Kasumi-1 (cell line): ENCODE results near the gene NAA80.
"Not testable (repeated sequence)": the region's sequence is repeated elsewhere in the genome, so short reads cannot be mapped to it uniquely, and the experiment has no call there.

Source experiments
- DNase-seq, 2 experiments: peaks; one replicate each; lab custom pipeline; 2025; lab: John Stamatoyannopoulos, UW

The NAA80 gene

GRCh38 chr3:50314816-50315215 lies 15.6 kb upstream of the NAA80 start:
- no peak for DNase-seq

GRCh38 chr3:50314342-50314741 lies 15.1 kb upstream of the NAA80 start:
- no peak for DNase-seq

- DNase-seq, result not testable (repeated sequence)
These were observed 12.8 kb upstream of the NAA80 start for GRCh38 chr3:50312041-50312440.

GRCh38 chr3:50304601-50305000 lies 5.4 kb upstream of the NAA80 start:
- no peak for DNase-seq

GRCh38 chr3:50303013-50303815 lies 4.0 kb upstream of the NAA80 start, which contains the start of gene HYAL1:
Gene HYAL1, minus strand, starts transcription at chr3:50303574. Its CDS starts 618 bp downstream, at chr3:50302956.
- no peak for DNase-seq

- no peak for DNase-seq
These were observed 3.1 kb upstream of the NAA80 start for GRCh38 chr3:50302095-50303012.

GRCh38 chr3:50300681-50301254 lies 1.6 kb upstream of the NAA80 start:
- no peak for DNase-seq

- DNase-seq, result no peak
These were observed 900 bp upstream of the NAA80 start for GRCh38 chr3:50299929-50300680.

- DNase-seq, result no peak
These were observed 378 bp upstream of the NAA80 start for GRCh38 chr3:50299638-50299928.

- DNase-seq, result peak in 1 of 2 experiments; percentile 34
These were observed 1.1 kb downstream of the NAA80 start for GRCh38 chr3:50297896-50298725.

- DNase-seq, result no peak
These were observed 1.8 kb downstream of the NAA80 start for GRCh38 chr3:50297384-50297775.

GRCh38 chr3:50296721-50297383 lies 2.4 kb downstream of the NAA80 start:
- no peak for DNase-seq

- DNase-seq, result no peak
These were observed 3.4 kb downstream of the NAA80 start for GRCh38 chr3:50295553-50296431.

GRCh38 chr3:50294492-50295403 lies 4.5 kb downstream of the NAA80 start:
- DNase-seq, result no peak

- no peak for DNase-seq
These were observed 5.1 kb downstream of the NAA80 start for GRCh38 chr3:50294089-50294488.

GRCh38 chr3:50293079-50293801 lies 6.0 kb downstream of the NAA80 start:
- no peak for DNase-seq

GRCh38 chr3:50292159-50293078 lies 6.8 kb downstream of the NAA80 start, which contains the start of gene IFRD2:
Gene IFRD2, minus strand, starts transcription at chr3:50292429. Its CDS starts 155 bp downstream, at chr3:50292274.
- DNase-seq, result peak; percentile 95 to 97
